Body of pancreas (tissue), 4 donors: ENCODE data around the gene ECHDC1.

ENCODE experiments used
- CTCF ChIP-seq, 7 experiments: fragments of 450-650 bp in 4 of 7; fragments of 200-600 bp in 3 of 7; sonication (generic) in 3 of 7; IDR thresholded peaks; one replicate each; pipeline ENCODE4 v1.5.1; 2016 to 2019; ENCODE audit warnings: antibody characterized with exemption in 7 of 7
- POLR2A ChIP-seq, 3 donors: fragments of 450-650 bp; IDR thresholded peaks; one replicate each; pipeline ENCODE4 v1.6.1; 2016; ENCODE audit warnings: antibody characterized with exemption in 3 of 3, mild to moderate bottlenecking in 2 of 3

- no peak for TF ChIP-seq POLR2A (IDR thresholded peaks at IDR 0.05)
- TF ChIP-seq CTCF (IDR thresholded peaks at IDR 0.05), result no peak
Measured at GRCh38 chr6:127366282-127367022, 23.0 kb upstream of the ECHDC1 start.
